ENCODE data around the gene KRTAP25-1.

The KRTAP25-1 gene

GRCh38 chr21:30289215-30289614, at the start of gene KRTAP25-1:
TSS of gene KRTAP25-1 (minus strand) at chr21:30289514. CDS start at chr21:30289490, 24 bp downstream.
- no peak for DNase-seq (ENCODE audit: low read depth)

- no peak for DNase-seq (ENCODE audit: low read depth)
Observed at GRCh38 chr21:30338717-30339116, 49.4 kb upstream of the KRTAP25-1 start.

GRCh38 chr21:30337772-30338171, 48.5 kb upstream of the KRTAP25-1 start:
- DNase-seq (ENCODE audit: low read depth), result no peak

- no peak for DNase-seq (ENCODE audit: low read depth)
Observed at GRCh38 chr21:30337276-30337744, 48.0 kb upstream of the KRTAP25-1 start, which contains the start of gene KRTAP27-1. TSS of gene KRTAP27-1 (minus strand) at chr21:30337694. CDS start at chr21:30337668, 26 bp downstream.

GRCh38 chr21:30336596-30336995, 47.3 kb upstream of the KRTAP25-1 start:
- DNase-seq (ENCODE audit: low read depth), result no peak

- no peak for DNase-seq (ENCODE audit: low read depth)
Observed at GRCh38 chr21:30333736-30334135, 44.4 kb upstream of the KRTAP25-1 start.

GRCh38 chr21:30332681-30333080, 43.4 kb upstream of the KRTAP25-1 start:
- no peak for DNase-seq (ENCODE audit: low read depth)

GRCh38 chr21:30329203-30329875, 40.0 kb upstream of the KRTAP25-1 start:
- no peak for DNase-seq (ENCODE audit: low read depth)

GRCh38 chr21:30326390-30326789, 37.1 kb upstream of the KRTAP25-1 start:
- no peak for DNase-seq (ENCODE audit: low read depth)

GRCh38 chr21:30320215-30320614, 30.9 kb upstream of the KRTAP25-1 start, which contains the start of gene KRTAP26-1:
TSS of gene KRTAP26-1 (minus strand) at chr21:30320315. CDS start at chr21:30320035, 280 bp downstream.
- DNase-seq (ENCODE audit: low read depth), result no peak

- no peak for DNase-seq (ENCODE audit: low read depth)
Observed at GRCh38 chr21:30315701-30316100, 26.4 kb upstream of the KRTAP25-1 start.

GRCh38 chr21:30306884-30307283, 17.6 kb upstream of the KRTAP25-1 start:
- no peak for DNase-seq (ENCODE audit: low read depth)

- DNase-seq (ENCODE audit: low read depth), result no peak
Observed at GRCh38 chr21:30305136-30305535, 15.8 kb upstream of the KRTAP25-1 start.

- DNase-seq (ENCODE audit: low read depth), result no peak
Observed at GRCh38 chr21:30282850-30283249, 6.5 kb downstream of the KRTAP25-1 start, which contains the start of gene KRTAP24-1. TSS of gene KRTAP24-1 (minus strand) at chr21:30282950. CDS start at chr21:30282932, 18 bp downstream.

GRCh38 chr21:30271611-30272010, 17.7 kb downstream of the KRTAP25-1 start:
- DNase-seq (ENCODE audit: low read depth), result no peak

- no peak for DNase-seq (ENCODE audit: low read depth)
Observed at GRCh38 chr21:30271156-30271555, 18.2 kb downstream of the KRTAP25-1 start.

GRCh38 chr21:30269803-30270530, 19.3 kb downstream of the KRTAP25-1 start:
- DNase-seq (ENCODE audit: low read depth), result no peak

GRCh38 chr21:30268608-30269197, 20.6 kb downstream of the KRTAP25-1 start:
- DNase-seq (ENCODE audit: low read depth), result no peak

GRCh38 chr21:30257773-30258172, 31.5 kb downstream of the KRTAP25-1 start:
- no peak for DNase-seq (ENCODE audit: low read depth)

- DNase-seq (ENCODE audit: low read depth), result no peak
Observed at GRCh38 chr21:30256100-30256499, 33.2 kb downstream of the KRTAP25-1 start.

GRCh38 chr21:30255679-30256078, 33.6 kb downstream of the KRTAP25-1 start:
- no peak for DNase-seq (ENCODE audit: low read depth)

GRCh38 chr21:30251781-30252180, 37.5 kb downstream of the KRTAP25-1 start:
- DNase-seq (ENCODE audit: low read depth), result no peak

GRCh38 chr21:30249936-30250335, 39.4 kb downstream of the KRTAP25-1 start:
- no peak for DNase-seq (ENCODE audit: low read depth)

Data from stimulated activated CD4-positive, alpha-beta T cell treated with anti-CD3 and anti-CD28 coated beads, Interleukin-2, amount 100 ng/mL, for 4 hours (primary cell).